Measurements from ENCODE around the gene IGFN1. TPM values are rescaled to one million over a fixed set of nuclear protein-coding genes. Genes with fewer than 3 reads are reported as not detected.

IGFN1 gene
- total and polyA plus RNA-seq, 9 of the 15 experiments (the other 6 are each of a cell fraction or from before 2014, with no cell fraction given) = 0.04 TPM; not detected in 8

- TF ChIP-seq ZNF830 (CRISPR knock-in tag; IDR thresholded peaks at IDR 0.05) = no peak
- peak; percentile 67; the same call in 1 of the 2 replicates for TF ChIP-seq NFRKB (IDR thresholded peaks at IDR 0.05; ENCODE audit: low read depth)
- no peak for TF ChIP-seq ZNF133 (CRISPR knock-in tag; IDR thresholded peaks at IDR 0.05)
- no peak for TF ChIP-seq SP2 (IDR thresholded peaks at IDR 0.05; ENCODE audit: extremely low read depth, low read depth, low read length, poor library complexity, severe bottlenecking)
- TF ChIP-seq, protein P1, sequence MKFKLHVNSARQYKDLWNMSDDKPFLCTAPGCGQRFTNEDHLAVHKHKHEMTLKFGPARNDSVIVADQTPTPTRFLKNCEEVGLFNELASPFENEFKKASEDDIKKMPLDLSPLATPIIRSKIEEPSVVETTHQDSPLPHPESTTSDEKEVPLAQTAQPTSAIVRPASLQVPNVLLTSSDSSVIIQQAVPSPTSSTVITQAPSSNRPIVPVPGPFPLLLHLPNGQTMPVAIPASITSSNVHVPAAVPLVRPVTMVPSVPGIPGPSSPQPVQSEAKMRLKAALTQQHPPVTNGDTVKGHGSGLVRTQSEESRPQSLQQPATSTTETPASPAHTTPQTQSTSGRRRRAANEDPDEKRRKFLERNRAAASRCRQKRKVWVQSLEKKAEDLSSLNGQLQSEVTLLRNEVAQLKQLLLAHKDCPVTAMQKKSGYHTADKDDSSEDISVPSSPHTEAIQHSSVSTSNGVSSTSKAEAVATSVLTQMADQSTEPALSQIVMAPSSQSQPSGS (CRISPR knock-in tag; IDR thresholded peaks at IDR 0.05) = no peak
- no peak for TF ChIP-seq FOXM1 (IDR thresholded peaks at IDR 0.05; ENCODE audit: low read depth)
- TF ChIP-seq FOXM1 (CRISPR knock-in tag; IDR thresholded peaks at IDR 0.05; ENCODE audit: low read depth) = no peak
- no peak for TF ChIP-seq STAT5A (IDR thresholded peaks at IDR 0.05; ENCODE audit: borderline replicate concordance, low read length)
- no peak for TF ChIP-seq ZNF282 (CRISPR knock-in tag; IDR thresholded peaks at IDR 0.05)
- TF ChIP-seq BDP1 (IDR thresholded peaks at IDR 0.05; ENCODE audit: insufficient read depth, insufficient read length) = no peak
- TF ChIP-seq SFPQ (IDR thresholded peaks at IDR 0.05; ENCODE audit: low read depth, low read length) = no peak
- TF ChIP-seq GTF2F1 (IDR thresholded peaks at IDR 0.05; ENCODE audit: low read depth, low read length) = no peak
- TF ChIP-seq, protein P2, sequence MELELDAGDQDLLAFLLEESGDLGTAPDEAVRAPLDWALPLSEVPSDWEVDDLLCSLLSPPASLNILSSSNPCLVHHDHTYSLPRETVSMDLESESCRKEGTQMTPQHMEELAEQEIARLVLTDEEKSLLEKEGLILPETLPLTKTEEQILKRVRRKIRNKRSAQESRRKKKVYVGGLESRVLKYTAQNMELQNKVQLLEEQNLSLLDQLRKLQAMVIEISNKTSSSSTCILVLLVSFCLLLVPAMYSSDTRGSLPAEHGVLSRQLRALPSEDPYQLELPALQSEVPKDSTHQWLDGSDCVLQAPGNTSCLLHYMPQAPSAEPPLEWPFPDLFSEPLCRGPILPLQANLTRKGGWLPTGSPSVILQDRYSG (tag; conservative IDR thresholded peaks at IDR 0.05; ENCODE audit: low read depth) = 0 out of 2 replicates have a peak, but pooled peaks have one; percentile 20
- TF ChIP-seq SRF (CRISPR knock-in tag; IDR thresholded peaks at IDR 0.05) = no peak
- no peak for TF ChIP-seq CBFA2T2 (conservative IDR thresholded peaks at IDR 0.05)
- TF ChIP-seq NR4A1 (CRISPR knock-in tag; IDR thresholded peaks at IDR 0.05) = no peak
- peak; percentile 83; the same call in 1 of the 2 replicates for TF ChIP-seq NR4A1 (tag; IDR thresholded peaks at IDR 0.05)
- 0 out of 2 replicates have a peak, but pooled peaks have one; percentile 11 for TF ChIP-seq RAD51 (IDR thresholded peaks at IDR 0.05; ENCODE audit: borderline replicate concordance, low read depth)
- TF ChIP-seq, protein P3, sequence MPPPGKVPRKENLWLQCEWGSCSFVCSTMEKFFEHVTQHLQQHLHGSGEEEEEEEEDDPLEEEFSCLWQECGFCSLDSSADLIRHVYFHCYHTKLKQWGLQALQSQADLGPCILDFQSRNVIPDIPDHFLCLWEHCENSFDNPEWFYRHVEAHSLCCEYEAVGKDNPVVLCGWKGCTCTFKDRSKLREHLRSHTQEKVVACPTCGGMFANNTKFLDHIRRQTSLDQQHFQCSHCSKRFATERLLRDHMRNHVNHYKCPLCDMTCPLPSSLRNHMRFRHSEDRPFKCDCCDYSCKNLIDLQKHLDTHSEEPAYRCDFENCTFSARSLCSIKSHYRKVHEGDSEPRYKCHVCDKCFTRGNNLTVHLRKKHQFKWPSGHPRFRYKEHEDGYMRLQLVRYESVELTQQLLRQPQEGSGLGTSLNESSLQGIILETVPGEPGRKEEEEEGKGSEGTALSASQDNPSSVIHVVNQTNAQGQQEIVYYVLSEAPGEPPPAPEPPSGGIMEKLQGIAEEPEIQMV (tag; conservative IDR thresholded peaks at IDR 0.05; ENCODE audit: low read depth) = no peak
- TF ChIP-seq ZNF699 (CRISPR knock-in tag; IDR thresholded peaks at IDR 0.05; ENCODE audit: insufficient replicate concordance) = no peak
- TF ChIP-seq NCOR1 (IDR thresholded peaks at IDR 0.05) = no peak
- TF ChIP-seq SNIP1 (IDR thresholded peaks at IDR 0.05; ENCODE audit: low read depth) = no peak
- TF ChIP-seq ILF3 (IDR thresholded peaks at IDR 0.05; ENCODE audit: borderline replicate concordance) = no peak
Measured at GRCh38 chr1:201169971-201170532, 20.6 kb upstream of the IGFN1 start (continued).

Data from K562 (cell line).